T47D (cell line): ENCODE results near the gene CCDC7.
"Not testable (repeated sequence)": the region's sequence is repeated elsewhere in the genome, so short reads cannot be mapped to it uniquely, and the experiment has no call there.

Experiments
- DNase-seq, 2 experiments: peaks; one replicate each; pipeline versions ENCODE4 v3.0.0 to v3.0.0-alpha.2; 2011 to 2012; ENCODE audit warnings: low read depth in 1 of 2, low spot score in 1 of 2
- JUND ChIP-seq: IDR thresholded peaks from 2 replicates; pipeline ENCODE4 v1.6.1; 2012; ENCODE audit warnings: low read depth
- in situ Hi-C: cut with HindIII; loops from 2 replicates; pipeline ENCODE4 v1.10.0; 2016; ENCODE audit warnings: low sequenced_read_pairs, low pct_unique_long_range_greater_than_20kb

The CCDC7 gene

DNA sequence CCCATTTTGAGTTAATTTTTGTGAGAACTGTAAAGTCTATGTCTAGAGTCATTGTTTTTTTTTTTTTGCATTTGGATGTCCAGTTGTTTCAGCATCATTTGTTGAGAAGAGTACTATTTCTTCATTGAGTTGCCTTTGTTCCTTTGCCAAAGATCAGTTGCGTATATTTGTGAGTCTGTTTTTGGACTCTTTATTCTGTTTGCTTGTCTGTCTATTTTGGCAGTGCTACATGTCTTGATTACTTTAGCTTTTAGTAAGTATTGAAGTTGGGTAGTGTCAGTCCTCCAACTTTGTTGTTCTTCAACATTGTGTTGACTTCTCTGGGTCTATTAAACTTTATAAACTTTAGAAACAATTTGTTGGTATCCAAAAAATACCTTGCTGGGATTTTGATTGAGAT, 31.6 kb downstream of the CCDC7 start:
- in situ Hi-C loops = no loop called here
- no peak for TF ChIP-seq JUND
- no peak for DNase-seq

- no peak for DNase-seq
- in situ Hi-C loops = no loop called here
- TF ChIP-seq JUND = no peak
These were observed 35.7 kb downstream of the CCDC7 start for GRCh38 chr10:32481606-32482005.

- DNase-seq, in situ Hi-C loops: not testable (repeated sequence)
These were observed 37.1 kb downstream of the CCDC7 start for GRCh38 chr10:32483019-32483502.

GRCh38 chr10:32488038-32488437, 42.1 kb downstream of the CCDC7 start:
- in situ Hi-C loops = not testable (repeated sequence)

GRCh38 chr10:32489158-32489557, 43.2 kb downstream of the CCDC7 start:
- in situ Hi-C loops = no loop called here
- DNase-seq = peak in 1 of 2 experiments; percentile 5
- no peak for TF ChIP-seq JUND

More at GRCh38 chr10:32488038-32488437, 42.1 kb downstream of the CCDC7 start:
- DNase-seq = not testable (repeated sequence)

GRCh38 chr10:32489901-32490300, 44.0 kb downstream of the CCDC7 start:
- in situ Hi-C loops = no loop called here
- no peak for TF ChIP-seq JUND
- no peak for DNase-seq

- in situ Hi-C loops, DNase-seq: not testable (repeated sequence)
These were observed 48.6 kb downstream of the CCDC7 start for GRCh38 chr10:32494562-32494961.

DNA sequence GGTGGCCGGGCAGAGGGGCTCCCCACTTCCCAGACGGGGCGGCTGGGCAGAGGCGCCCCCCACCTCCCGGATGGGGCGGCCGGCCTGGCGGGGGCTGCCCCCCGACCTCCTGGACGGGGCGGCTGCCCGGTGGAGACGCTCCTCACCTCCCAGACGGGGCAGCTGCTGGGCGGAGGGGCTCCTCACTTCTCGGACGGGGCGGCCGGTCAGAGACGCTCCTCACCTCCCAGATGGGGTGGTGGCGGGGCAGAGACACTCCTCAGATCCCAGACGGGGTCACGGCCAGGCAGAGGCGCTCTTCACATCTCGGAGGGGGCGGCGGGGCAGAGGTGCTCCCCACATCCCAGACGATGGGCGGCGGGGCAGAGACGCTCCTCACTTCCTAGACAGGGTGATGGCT, 54.2 kb downstream of the CCDC7 start:
- DNase-seq, in situ Hi-C loops: not testable (repeated sequence)

DNA sequence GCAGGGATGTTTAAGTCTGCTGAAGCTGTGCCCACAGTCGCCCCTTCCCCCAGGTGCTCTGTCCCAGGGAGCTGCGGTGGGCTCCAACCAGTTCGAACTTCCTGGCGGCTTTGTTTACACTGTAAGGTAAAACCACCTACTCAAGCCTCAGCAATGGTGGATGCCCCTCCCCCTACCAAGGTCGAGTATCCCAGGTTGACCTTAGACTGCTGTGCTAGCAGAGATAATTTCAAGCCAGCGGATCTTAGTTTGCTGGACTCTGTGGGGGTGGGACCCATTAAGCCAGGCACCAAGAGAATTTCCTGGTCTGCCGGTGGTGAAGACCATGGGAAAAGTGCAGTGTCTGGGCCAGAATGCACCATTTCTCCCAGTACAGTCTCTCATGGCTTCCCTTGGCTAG, 56.0 kb downstream of the CCDC7 start:
- no peak for TF ChIP-seq JUND
- DNase-seq = no peak
- in situ Hi-C loops = no loop called here

DNA sequence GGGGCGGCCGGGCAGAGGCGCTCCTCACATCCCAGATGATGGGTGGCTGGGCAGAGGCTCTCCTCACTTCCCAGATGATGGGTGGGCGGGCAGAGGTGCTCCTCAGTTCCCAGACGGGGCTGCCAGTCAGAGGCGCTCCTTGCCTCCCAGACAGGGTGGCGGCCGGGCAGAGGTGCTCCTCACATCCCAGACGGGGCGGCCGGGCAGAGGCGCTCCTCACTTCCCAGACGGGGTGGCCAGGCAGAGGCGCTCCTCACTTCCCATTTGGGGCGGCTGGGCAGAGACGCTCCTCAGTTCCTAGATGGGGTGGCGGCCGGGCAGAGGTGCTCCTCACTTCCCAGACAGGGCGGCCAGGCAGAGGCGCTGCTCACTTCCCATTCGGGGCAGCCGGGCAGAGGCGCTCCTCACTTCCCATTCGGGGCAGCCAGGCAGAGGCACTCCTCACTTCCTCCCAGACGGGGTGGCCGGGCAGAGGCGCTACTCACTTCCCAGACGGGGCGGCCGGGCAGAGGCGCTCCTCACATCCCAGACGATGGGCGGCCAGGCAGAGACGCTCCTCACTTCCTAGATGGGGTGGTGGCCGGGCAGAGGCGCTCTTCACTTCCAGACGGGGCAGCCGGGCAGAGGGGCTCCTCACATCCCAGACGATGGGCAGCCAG, 60.0 kb downstream of the CCDC7 start:
- DNase-seq, in situ Hi-C loops: not testable (repeated sequence)

GRCh38 chr10:32511599-32511998, 65.7 kb downstream of the CCDC7 start:
- in situ Hi-C loops = no loop called here
- no peak for DNase-seq
- TF ChIP-seq JUND = no peak

- no peak for DNase-seq
- in situ Hi-C loops = no loop called here
- TF ChIP-seq JUND = no peak
These were observed 70.9 kb downstream of the CCDC7 start for GRCh38 chr10:32516567-32517495.

DNA sequence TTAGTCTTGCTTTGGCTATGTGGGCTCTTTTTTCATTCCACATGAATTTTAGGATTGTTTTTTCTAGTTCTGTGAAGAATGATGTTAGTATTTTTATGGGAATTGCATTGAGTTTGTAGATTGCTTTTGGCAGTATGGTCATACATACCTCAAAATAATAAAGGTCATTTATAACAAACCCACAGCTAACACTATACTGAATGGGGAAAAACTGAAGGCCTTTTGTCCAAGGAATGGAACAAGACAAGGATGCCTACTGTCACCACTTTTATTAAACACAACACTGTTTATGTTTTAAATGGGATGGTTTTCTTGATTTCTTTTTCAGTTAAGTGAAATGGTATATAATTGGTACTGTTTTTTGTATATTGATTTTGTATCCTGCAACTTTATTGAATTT, 84.3 kb downstream of the CCDC7 start:
- no peak for DNase-seq
- TF ChIP-seq JUND = no peak
- in situ Hi-C loops = no loop called here

- in situ Hi-C loops = no loop called here
- TF ChIP-seq JUND = no peak
These were observed 92.3 kb downstream of the CCDC7 start for GRCh38 chr10:32538256-32538655.

More at GRCh38 chr10:32538256-32538655, 92.3 kb downstream of the CCDC7 start:
- no peak for DNase-seq
